Activated CD4-positive, alpha-beta T cell treated with anti-CD3 and anti-CD28 coated beads, Interleukin-2, amount 10 ng/mL, durations not matched to agents 7 days and 5 days (primary cell): ENCODE results near the gene RRM2. TPM values are rescaled to one million over a fixed set of nuclear protein-coding genes. Genes with fewer than 3 reads are reported as not detected.

Experiments used
- CTCF ChIA-PET: fragments of 350-600 bp; sonication (Branson Sonifier 250); formaldehyde crosslinking; loops from one replicate; lab custom pipeline; 2021; ENCODE audit warnings: antibody characterized with exemption; lab: Charles Lee
- POLR2A ChIA-PET: fragments of 350-600 bp; sonication (Branson Sonifier 250); formaldehyde crosslinking; loops from one replicate; lab custom pipeline; 2021; ENCODE audit warnings: antibody characterized with exemption; lab: Charles Lee
- DNase-seq: peaks from one replicate; pipeline ENCODE4 v3.0.0-alpha.2; 2020
- H3K27ac Mint-ChIP-seq: one replicate; pipeline ENCODE4 v1.8.0; 2021; ENCODE audit warnings: mild to moderate bottlenecking, moderate library complexity, mixed read lengths
- H3K27me3 Mint-ChIP-seq: one replicate; pipeline ENCODE4 v1.8.0; 2021; ENCODE audit warnings: mixed read lengths
- H3K36me3 Mint-ChIP-seq: one replicate; pipeline ENCODE4 v1.8.0; 2021; ENCODE audit warnings: low read depth, mixed read lengths
- H3K4me1 Mint-ChIP-seq: one replicate; pipeline ENCODE4 v1.8.0; 2021; ENCODE audit warnings: mixed read lengths
- H3K4me3 Mint-ChIP-seq: one replicate; pipeline ENCODE4 v1.8.0; 2021; ENCODE audit warnings: mild to moderate bottlenecking, moderate library complexity, mixed read lengths
- H3K9me3 Mint-ChIP-seq: one replicate; pipeline ENCODE4 v1.8.0; 2021; ENCODE audit warnings: mixed read lengths
- total RNA-seq, 2 experiments: library from RNA; stranded (reverse); gene quantifications; one replicate each; pipeline ENCODE4 v1.2.3, GENCODE V29; 2021

The RRM2 gene
- 100 to 1,000 TPM; 496 to 540 TPM for total RNA-seq

GRCh38 chr2:10122500-10123280, at the start of gene RRM2:
Gene RRM2 (plus strand): TSS chr2:10122739. CDS start chr2:10122799, 60 bp downstream.
- POLR2A ChIA-PET, result no interaction called here
- Mint-ChIP-seq H3K36me3 (peaks cover 55% of the 10 kb centered on the region), H3K27ac (peak within 1 kb of the TSS; percentile 99), H3K4me3 (peak within 1 kb of the TSS; percentile 98), H3K4me1 (peaks cover 69% of the 10 kb centered on the region), H3K27me3 (no peaks in the 10 kb centered on the region), H3K9me3 (no peaks in the 10 kb centered on the region)
- CTCF ChIA-PET, result interaction anchor here (0.7 to 1.2 kb wide), 2 partner anchors 286 to 312 kb away, joined by 3 to 4 read pairs; no protein-coding TSS in a partner anchor
- DNase-seq, result peak; percentile 97

DNA sequence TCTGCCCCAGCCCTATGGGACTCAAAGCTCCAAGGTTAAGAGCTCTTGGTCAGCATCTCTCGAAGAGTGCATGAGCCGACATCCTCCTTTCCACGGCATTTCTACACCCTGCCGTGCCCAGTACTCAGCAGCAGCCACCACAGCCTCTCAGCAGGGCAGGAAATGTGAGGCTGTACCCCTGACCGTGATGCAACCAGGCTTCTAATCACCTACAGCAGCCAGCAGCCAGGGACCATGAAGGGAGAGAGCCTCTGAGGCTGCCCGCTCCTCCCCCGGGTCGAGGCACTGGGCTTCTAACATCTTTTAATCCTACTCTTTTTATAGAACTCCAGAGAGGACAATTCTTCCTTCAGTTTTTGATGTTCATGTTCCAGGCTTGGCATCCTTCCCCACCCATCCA, 48.8 kb upstream of the RRM2 start:
- POLR2A ChIA-PET, result no interaction called here
- no peak overlapping the region for H3K27ac Mint-ChIP-seq
- no peaks in the 10 kb centered on the region for H3K36me3 Mint-ChIP-seq
- H3K27me3 Mint-ChIP-seq, result peaks cover 57% of the 10 kb centered on the region
- DNase-seq, result no peak
- CTCF ChIA-PET, result interaction anchor here (0.7 to 5.4 kb wide), 8 partner anchors 12 to 362 kb away, joined by 3 to 39 read pairs (median 12); no protein-coding TSS in a partner anchor
- peaks cover 8% of the 10 kb centered on the region for H3K4me1 Mint-ChIP-seq
- no peaks in the 10 kb centered on the region for H3K9me3 Mint-ChIP-seq
- H3K4me3 Mint-ChIP-seq, result no peak overlapping the region

DNA sequence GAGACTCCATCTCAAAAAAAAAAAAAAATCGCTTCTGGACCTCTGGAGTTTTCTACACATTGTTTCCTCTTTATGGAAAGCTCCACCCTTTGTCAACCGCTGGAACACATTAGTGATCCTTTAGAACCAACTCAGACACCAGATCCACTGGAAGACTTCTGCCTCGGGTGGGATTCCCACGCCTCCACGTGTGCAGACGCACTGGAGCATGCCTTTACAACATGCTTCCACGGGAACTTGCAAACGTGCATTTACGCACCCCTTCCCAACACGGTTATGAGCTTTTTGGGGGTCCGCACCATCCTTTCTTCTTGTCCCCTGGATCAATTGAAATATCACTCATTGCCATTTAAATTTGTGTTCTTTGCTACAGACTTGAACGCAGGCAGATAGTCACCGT, 47.4 kb upstream of the RRM2 start:
- peaks cover 63% of the 10 kb centered on the region for H3K27me3 Mint-ChIP-seq
- ChIA-PET CTCF (interaction anchor here (0.6 to 5.4 kb wide), 3 partner anchors 17 to 360 kb away, joined by 4 to 39 read pairs (median 4); no protein-coding TSS in a partner anchor), POLR2A (interaction anchor here (0.6 kb wide), 1 partner anchor 26 kb away, joined by 4 read pairs; no protein-coding TSS in a partner anchor)
- no peak overlapping the region for H3K27ac Mint-ChIP-seq
- no peak for DNase-seq
- H3K36me3 Mint-ChIP-seq, result peaks cover 1% of the 10 kb centered on the region
- H3K9me3 Mint-ChIP-seq, result no peaks in the 10 kb centered on the region
- H3K4me1 Mint-ChIP-seq, result peaks cover 13% of the 10 kb centered on the region
- H3K4me3 Mint-ChIP-seq, result no peak overlapping the region

DNA sequence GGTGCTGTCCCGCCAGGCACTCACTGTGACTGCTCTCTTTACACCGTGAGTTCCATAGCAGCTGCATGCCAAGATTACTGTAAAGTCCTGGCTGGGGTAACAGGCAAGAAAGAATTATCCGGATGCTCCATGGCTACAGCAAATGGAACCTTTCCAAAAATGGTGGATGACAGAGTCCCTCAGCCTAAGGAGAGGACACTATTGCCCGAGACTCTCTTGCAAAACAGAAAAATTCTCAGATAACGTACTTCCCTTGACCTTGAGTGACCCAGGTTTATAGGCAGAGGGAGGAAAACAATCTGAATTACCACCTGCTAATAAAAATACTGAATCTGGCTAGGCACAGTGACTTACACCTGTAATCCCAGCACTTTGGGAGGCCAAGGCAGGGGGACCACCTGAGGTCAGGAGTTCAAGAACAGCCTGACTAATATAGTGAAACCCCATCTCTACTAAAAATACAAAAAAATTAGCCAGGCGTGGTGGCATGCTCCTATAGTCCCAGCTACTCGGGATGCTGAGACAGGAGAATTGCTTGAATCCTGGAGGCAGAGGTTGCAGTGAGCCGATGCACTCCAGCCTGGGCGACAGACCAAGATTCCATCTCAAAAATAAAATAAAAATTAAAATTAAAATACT, 46.8 kb upstream of the RRM2 start:
- H3K27ac Mint-ChIP-seq, result no peak overlapping the region
- ChIA-PET CTCF (interaction anchor here (0.5 to 0.6 kb wide), 2 partner anchors 92 to 611 kb away, joined by 3 to 4 read pairs; no protein-coding TSS in a partner anchor), POLR2A (interaction anchor here (0.6 kb wide), 1 partner anchor 26 kb away, joined by 4 read pairs; no protein-coding TSS in a partner anchor)
- peaks cover 64% of the 10 kb centered on the region for H3K27me3 Mint-ChIP-seq
- peaks cover 1% of the 10 kb centered on the region for H3K36me3 Mint-ChIP-seq
- H3K4me1 Mint-ChIP-seq, result peaks cover 13% of the 10 kb centered on the region
- H3K9me3 Mint-ChIP-seq, result no peaks in the 10 kb centered on the region
- DNase-seq, result no peak
- H3K4me3 Mint-ChIP-seq, result no peak overlapping the region

- H3K4me3 Mint-ChIP-seq, result no peak overlapping the region
- H3K4me1 Mint-ChIP-seq, result peaks cover 20% of the 10 kb centered on the region
- H3K36me3 Mint-ChIP-seq, result peaks cover 1% of the 10 kb centered on the region
- DNase-seq, result no peak
- ChIA-PET CTCF (interaction anchor here (1.0 to 1.2 kb wide), 3 partner anchors 9 to 277 kb away, joined by 3 read pairs; no protein-coding TSS in a partner anchor), POLR2A (no interaction called here)
- peaks cover 71% of the 10 kb centered on the region for H3K27me3 Mint-ChIP-seq
- H3K27ac Mint-ChIP-seq, result no peak overlapping the region
- H3K9me3 Mint-ChIP-seq, result no peaks in the 10 kb centered on the region
Measured at GRCh38 chr2:10076511-10076910, 46.0 kb upstream of the RRM2 start.

DNA sequence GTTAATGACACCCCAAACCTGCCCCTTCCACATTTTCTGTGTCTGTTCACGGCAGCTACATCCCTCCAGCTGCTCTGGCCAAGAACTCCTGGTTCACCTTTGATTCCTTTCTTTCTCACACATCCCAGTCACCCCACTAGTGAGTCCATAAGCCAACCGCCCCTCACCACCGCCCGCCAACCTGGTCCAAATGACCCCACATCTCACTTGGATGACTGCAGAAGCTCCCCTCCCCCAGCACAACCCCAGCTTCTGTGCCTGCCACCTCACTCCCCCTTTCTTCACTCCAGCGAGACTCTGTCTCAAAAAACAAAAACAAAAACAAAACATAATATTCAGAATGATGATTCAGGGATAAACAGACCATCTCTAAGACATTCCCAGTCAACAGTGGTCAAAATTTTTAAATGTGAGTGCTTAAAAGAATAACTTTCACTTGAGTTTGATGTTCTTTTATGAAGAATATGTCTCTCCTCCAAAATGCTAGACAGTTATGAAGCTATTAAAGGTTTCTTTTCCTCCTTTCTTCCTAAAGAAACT, 45.5 kb upstream of the RRM2 start:
- H3K9me3 Mint-ChIP-seq, result no peaks in the 10 kb centered on the region
- no peak overlapping the region for H3K27ac Mint-ChIP-seq
- peaks cover 1% of the 10 kb centered on the region for H3K36me3 Mint-ChIP-seq
- H3K4me1 Mint-ChIP-seq, result peaks cover 20% of the 10 kb centered on the region
- DNase-seq, result no peak
- POLR2A ChIA-PET, result no interaction called here
- CTCF ChIA-PET, result interaction anchor here (0.7 to 1.2 kb wide), 4 partner anchors 8 to 277 kb away, joined by 3 read pairs; no protein-coding TSS in a partner anchor
- H3K4me3 Mint-ChIP-seq, result no peak overlapping the region
- H3K27me3 Mint-ChIP-seq, result peaks cover 74% of the 10 kb centered on the region

GRCh38 chr2:10078001-10078400, 44.5 kb upstream of the RRM2 start:
- no peak for DNase-seq
- Mint-ChIP-seq H3K27me3 (peaks cover 78% of the 10 kb centered on the region), H3K4me3 (no peak overlapping the region), H3K4me1 (peaks cover 16% of the 10 kb centered on the region), H3K9me3 (no peaks in the 10 kb centered on the region), H3K36me3 (peaks cover 1% of the 10 kb centered on the region), H3K27ac (no peak overlapping the region)
- ChIA-PET CTCF (interaction anchor here (0.9 to 2.0 kb wide), 3 partner anchors 14 to 46 kb away, joined by 3 to 5 read pairs (median 4); no protein-coding TSS in a partner anchor), POLR2A (no interaction called here)

DNA sequence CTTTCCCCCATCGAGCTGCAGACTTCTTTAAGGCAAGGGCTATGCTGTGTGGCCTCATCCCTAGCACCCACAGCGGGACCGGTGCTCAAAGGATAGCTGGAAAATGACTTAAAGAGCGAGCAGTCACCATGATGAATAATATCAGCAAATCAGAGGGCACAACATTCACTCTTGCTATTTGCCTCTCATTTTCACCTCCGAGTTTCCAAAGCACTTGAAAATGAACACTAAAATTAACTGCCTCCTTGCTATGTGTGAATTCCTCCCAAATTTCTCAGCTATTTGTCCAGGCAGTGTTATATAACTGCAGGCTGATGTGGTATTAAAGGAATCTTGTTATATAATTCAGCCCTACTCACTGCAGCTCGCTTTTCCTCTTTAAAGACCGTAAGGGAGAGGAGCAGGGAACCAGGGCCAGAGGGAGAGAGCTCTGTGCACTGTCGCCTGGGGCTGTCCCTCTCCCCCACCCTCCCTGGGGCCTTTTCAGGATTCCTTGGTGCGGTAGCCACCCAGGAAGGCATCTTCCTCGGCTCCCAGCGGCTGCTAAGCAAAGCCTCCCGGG, 43.8 kb upstream of the RRM2 start:
- Mint-ChIP-seq H3K4me3 (peak overlapping the region; percentile 66), H3K27me3 (peaks cover 81% of the 10 kb centered on the region), H3K9me3 (no peaks in the 10 kb centered on the region), H3K36me3 (peaks cover 1% of the 10 kb centered on the region), H3K27ac (peak overlapping the region; percentile 14), H3K4me1 (peaks cover 18% of the 10 kb centered on the region)
- CTCF ChIA-PET, result interaction anchor here (0.6 to 2.0 kb wide), 9 partner anchors 11 to 356 kb away, joined by 3 to 5 read pairs (median 4); no protein-coding TSS in a partner anchor
- DNase-seq, result no peak
- POLR2A ChIA-PET, result no interaction called here

DNA sequence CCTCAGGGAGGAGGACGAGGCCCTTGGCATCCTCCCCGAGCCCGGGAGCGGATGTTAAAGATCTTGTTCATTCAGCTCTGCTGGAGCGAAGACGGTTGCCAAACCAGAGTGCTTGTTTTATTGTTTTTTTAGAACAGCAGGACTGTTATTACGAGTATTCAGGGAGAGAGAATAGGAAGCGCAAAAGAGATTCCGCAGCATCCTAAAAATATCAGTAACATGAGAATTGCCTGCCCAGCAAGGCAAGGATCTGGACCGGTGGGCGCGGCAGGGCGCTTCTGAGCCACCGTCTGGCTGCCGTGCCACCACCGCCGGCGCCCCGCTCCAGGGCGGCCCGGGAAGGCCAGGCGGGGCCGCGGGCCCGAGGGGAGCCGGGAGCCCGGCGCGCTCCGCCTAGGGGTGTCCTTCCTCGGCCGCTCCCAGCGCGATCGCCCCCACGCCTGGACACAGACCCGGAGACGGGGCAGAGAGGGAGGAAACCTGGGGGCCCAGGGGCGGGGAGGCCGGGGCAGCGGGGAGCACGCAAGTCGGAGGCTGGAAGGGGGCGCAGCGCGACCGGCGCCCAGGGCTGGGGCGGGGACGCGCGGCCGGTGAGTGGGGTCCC, 43.2 kb upstream of the RRM2 start:
- Mint-ChIP-seq H3K4me3 (peak overlapping the region; percentile 66), H3K36me3 (peaks cover 1% of the 10 kb centered on the region), H3K9me3 (no peaks in the 10 kb centered on the region), H3K27me3 (peaks cover 81% of the 10 kb centered on the region), H3K27ac (peak overlapping the region; percentile 14), H3K4me1 (peaks cover 16% of the 10 kb centered on the region)
- ChIA-PET CTCF (interaction anchor here (0.7 to 2.0 kb wide), 8 partner anchors 11 to 355 kb away, joined by 3 to 5 read pairs (median 4); no protein-coding TSS in a partner anchor), POLR2A (no interaction called here)
- DNase-seq, result no peak

DNA sequence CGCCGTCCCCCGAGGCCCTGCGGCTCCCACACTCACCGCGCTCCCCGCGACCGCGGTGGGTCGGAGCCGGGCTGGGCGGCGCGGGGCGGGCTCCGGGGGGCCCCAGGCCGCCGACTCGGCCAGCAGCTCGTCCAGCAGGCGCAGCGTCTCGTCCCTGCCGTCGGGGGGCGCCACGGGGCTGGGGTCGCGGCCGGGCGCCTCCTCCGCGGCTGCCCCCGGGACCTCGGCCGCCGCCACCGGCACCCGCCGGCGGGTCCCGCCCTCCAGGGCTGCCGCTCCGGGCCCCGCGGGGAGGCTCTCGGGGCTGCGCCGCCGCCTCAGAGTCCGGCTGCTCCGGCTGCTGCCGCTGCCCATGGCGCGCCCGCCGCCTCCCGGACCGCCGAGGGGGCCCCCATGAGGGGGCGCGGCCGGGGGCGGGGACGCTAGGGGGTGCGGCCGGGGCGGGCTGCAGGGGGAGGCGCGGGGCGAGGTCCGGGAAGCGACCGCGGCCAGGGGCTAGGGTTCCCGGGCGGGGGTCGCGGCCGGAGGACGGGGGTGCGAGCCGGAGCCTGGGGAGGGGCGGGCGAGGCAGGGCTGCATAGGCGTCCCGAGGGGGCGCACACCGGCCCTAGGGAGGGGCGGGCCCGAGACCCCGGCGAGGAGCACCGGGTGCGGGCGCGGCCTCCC, 42.5 kb upstream of the RRM2 start, which contains the start of gene CYS1:
TSS of gene CYS1 (minus strand) at position 542 of the 666 bp plus-strand sequence. CDS start at position 354, 188 bp downstream.
- ChIA-PET CTCF (interaction anchor here (1.0 to 2.0 kb wide), 5 partner anchors 12 to 44 kb away, joined by 3 to 6 read pairs (median 4); no protein-coding TSS in a partner anchor), POLR2A (no interaction called here)
- H3K4me3 Mint-ChIP-seq, result peak within 1 kb of the TSS; percentile 66
- H3K9me3 Mint-ChIP-seq, result no peaks in the 10 kb centered on the region
- H3K36me3 Mint-ChIP-seq, result peaks cover 1% of the 10 kb centered on the region
- peaks cover 16% of the 10 kb centered on the region for H3K4me1 Mint-ChIP-seq
- no peak for DNase-seq
- H3K27me3 Mint-ChIP-seq, result peaks cover 81% of the 10 kb centered on the region
- H3K27ac Mint-ChIP-seq, result peak within 1 kb of the TSS; percentile 14

DNA sequence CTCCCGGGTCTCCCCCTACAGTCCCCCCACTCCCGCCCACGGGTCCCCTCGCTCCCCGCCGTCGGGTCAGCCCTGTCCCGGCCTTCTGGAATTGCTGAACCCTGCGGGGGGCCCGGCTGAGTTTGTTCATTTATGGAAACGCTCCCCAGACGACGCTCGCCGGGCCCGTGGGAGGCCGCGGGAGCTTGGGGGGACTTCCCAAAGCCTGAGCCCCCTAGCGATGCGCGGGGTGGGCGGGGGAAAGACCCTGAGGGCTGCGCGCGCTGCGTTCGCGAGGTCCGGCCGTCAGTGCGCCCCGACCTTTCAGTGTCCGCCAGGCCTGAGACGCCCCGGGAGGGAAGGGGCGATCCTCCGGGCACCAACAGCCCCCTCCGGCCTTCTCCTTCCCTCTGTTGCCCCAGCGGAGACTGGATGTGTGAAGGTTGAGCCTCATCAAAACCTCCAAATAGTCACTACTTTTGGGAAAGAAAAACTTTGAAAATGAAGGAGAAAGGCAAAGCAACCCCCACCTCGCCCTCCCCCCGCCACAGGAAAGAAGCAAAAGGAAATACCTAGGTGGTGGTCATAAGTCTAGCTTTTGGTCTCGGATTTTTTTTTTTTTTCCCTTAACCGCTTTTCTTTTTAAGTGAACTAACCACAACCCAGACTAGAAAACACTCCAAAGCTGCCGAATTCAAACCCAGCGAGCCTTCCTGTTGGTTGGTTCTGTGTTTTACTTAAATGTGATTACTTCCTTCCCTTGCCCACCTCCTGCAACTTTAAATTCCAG, 41.8 kb upstream of the RRM2 start:
- Mint-ChIP-seq H3K27ac (no peak overlapping the region), H3K36me3 (peaks cover 1% of the 10 kb centered on the region), H3K4me1 (peaks cover 16% of the 10 kb centered on the region), H3K9me3 (no peaks in the 10 kb centered on the region), H3K27me3 (peaks cover 80% of the 10 kb centered on the region), H3K4me3 (peak overlapping the region; percentile 63)
- ChIA-PET CTCF (interaction anchor here (1.7 to 2.0 kb wide), 3 partner anchors 10 to 354 kb away, joined by 3 to 6 read pairs (median 5); no protein-coding TSS in a partner anchor), POLR2A (no interaction called here)
- DNase-seq, result peak; percentile 50
